ENCODE results near the gene C9orf40.

DNA sequence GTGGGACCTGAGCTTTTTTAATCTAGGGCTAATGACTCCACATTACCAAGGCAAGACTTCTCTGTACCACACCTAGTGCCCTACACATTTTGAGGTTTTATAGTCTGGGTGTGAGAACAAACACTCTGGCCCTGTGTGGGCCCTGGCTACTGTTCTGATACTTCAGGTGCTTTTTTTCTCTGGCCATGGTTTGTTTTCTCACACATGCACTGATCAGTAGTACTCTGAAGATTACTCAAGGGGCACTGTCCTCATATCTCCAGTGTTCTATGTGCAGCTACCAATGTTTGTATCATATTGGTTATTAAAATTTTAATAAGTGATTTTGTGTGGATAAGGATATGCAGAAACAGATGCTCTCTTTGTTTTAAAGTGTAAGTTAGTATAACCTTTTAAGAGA is 5.9 kb upstream of the C9orf40 start:
- TF ChIP-seq EZH2phosphoT487 (IDR thresholded peaks at IDR 0.05; ENCODE audit: insufficient read depth, low read depth), result no peak
- TF ChIP-seq EZH2 (IDR thresholded peaks at IDR 0.05; ENCODE audit: insufficient read depth, poor library complexity, severe bottlenecking), result no peak

Measured in GM23248 (cell line).